H9 (cell line): ENCODE measurements around the gene TNFRSF4. TPM values are rescaled to one million over a fixed set of nuclear protein-coding genes. Genes with fewer than 3 reads are reported as not detected.

ENCODE experiments used
- DNase-seq: peaks from one replicate; pipeline ENCODE4 v3.0.0-alpha.2; 2017
- H2AFZ ChIP-seq: one replicate; pipeline ENCODE4 v1.6.1; 2013; ENCODE audit warnings: mild to moderate bottlenecking, low read length, control low read depth, moderate library complexity
- H2AK5ac ChIP-seq: 2 replicates; pipeline ENCODE4 v1.6.1; 2013; ENCODE audit warnings: low read length, control low read depth, mixed read lengths; ENCODE audit not compliant: insufficient read length
- H2BK120ac ChIP-seq: one replicate; pipeline ENCODE4 v1.6.1; 2013; ENCODE audit warnings: low read depth, mild to moderate bottlenecking, low read length, control low read depth, inconsistent platforms; ENCODE audit not compliant: poor library complexity, severe bottlenecking
- H2BK12ac ChIP-seq: 2 replicates; pipeline ENCODE4 v1.6.1; 2013; ENCODE audit warnings: low read length, control low read depth, mixed read lengths, low read depth; ENCODE audit not compliant: insufficient read length
- H2BK15ac ChIP-seq: 2 replicates; pipeline ENCODE4 v1.6.1; 2013; ENCODE audit warnings: low read depth, low read length, control low read depth
- H2BK20ac ChIP-seq: one replicate; pipeline ENCODE4 v1.6.1; 2013; ENCODE audit warnings: low read depth, mild to moderate bottlenecking, low read length, control low read depth, inconsistent platforms; ENCODE audit not compliant: poor library complexity, severe bottlenecking
- H2BK5ac ChIP-seq: 2 replicates; pipeline ENCODE4 v1.6.1; 2013; ENCODE audit warnings: low read length, control low read depth, mixed read lengths; ENCODE audit not compliant: insufficient read length
- H3K14ac ChIP-seq: 2 replicates; pipeline ENCODE4 v1.6.1; 2013; ENCODE audit warnings: low read length, control low read depth; ENCODE audit not compliant: insufficient read depth
- H3K18ac ChIP-seq: 2 replicates; pipeline ENCODE4 v1.6.1; 2013; ENCODE audit warnings: low read depth, mild to moderate bottlenecking, mixed read lengths, low read length, control low read depth; ENCODE audit not compliant: insufficient read length
- H3K23ac ChIP-seq: 2 replicates; pipeline ENCODE4 v1.6.1; 2013; ENCODE audit warnings: low read length, control low read depth, mixed read lengths, low read depth; ENCODE audit not compliant: insufficient read length
- H3K23me2 ChIP-seq: 2 replicates; pipeline ENCODE4 v1.6.1; 2013; ENCODE audit warnings: low read depth, mild to moderate bottlenecking, mixed read lengths, low read length, control low read depth; ENCODE audit not compliant: insufficient read length, poor library complexity, severe bottlenecking
- H3K27ac ChIP-seq: 2 replicates; pipeline ENCODE4 v1.5.1; 2013; ENCODE audit warnings: low read length, control low read depth, mixed read lengths, low read depth; ENCODE audit not compliant: insufficient read length
- H3K27me3 ChIP-seq: 2 replicates; pipeline ENCODE4 v1.6.1; 2013; ENCODE audit warnings: low read length, control low read depth, inconsistent platforms; ENCODE audit not compliant: insufficient read depth
- H3K4ac ChIP-seq: 2 replicates; pipeline ENCODE4 v1.6.1; 2013; ENCODE audit warnings: low read depth, mild to moderate bottlenecking, control low read depth, inconsistent platforms, low read length, moderate library complexity
- H3K4me1 ChIP-seq: 2 replicates; pipeline ENCODE4 v1.6.1; 2013; ENCODE audit warnings: low read length, control low read depth, inconsistent platforms; ENCODE audit not compliant: insufficient read depth
- H3K4me2 ChIP-seq: 2 replicates; pipeline ENCODE4 v1.6.1; 2013; ENCODE audit warnings: low read length, control low read depth, mixed read lengths; ENCODE audit not compliant: insufficient read length, insufficient read depth
- H3K56ac ChIP-seq: 2 replicates; pipeline ENCODE4 v1.6.1; 2013; ENCODE audit warnings: low read depth, mild to moderate bottlenecking, mixed read lengths, low read length, control low read depth; ENCODE audit not compliant: insufficient read length
- H3K79me1 ChIP-seq: 2 replicates; pipeline ENCODE4 v1.6.1; 2013; ENCODE audit warnings: low read depth, mild to moderate bottlenecking, moderate library complexity, low read length, control low read depth, inconsistent platforms; ENCODE audit not compliant: insufficient read depth, poor library complexity, severe bottlenecking
- H3K79me2 ChIP-seq: 2 replicates; pipeline ENCODE4 v1.6.1; 2013; ENCODE audit warnings: low read length, control low read depth, inconsistent platforms; ENCODE audit not compliant: insufficient read depth
- H3K9ac ChIP-seq: 2 replicates; pipeline ENCODE4 v1.6.1; 2013; ENCODE audit warnings: low read length, control low read depth, mixed read lengths; ENCODE audit not compliant: insufficient read length; ENCODE audit errors: extremely low read depth
- H3K9me3 ChIP-seq: one replicate; pipeline ENCODE4 v1.6.1; 2013; ENCODE audit warnings: low read depth, low read length, inconsistent platforms; ENCODE audit not compliant: control insufficient read depth
- H3T11ph ChIP-seq: one replicate; pipeline ENCODE4 v1.6.1; 2013; ENCODE audit warnings: mild to moderate bottlenecking, low read length, control low read depth, inconsistent platforms
- H4K20me1 ChIP-seq: one replicate; pipeline ENCODE4 v1.6.1; 2013; ENCODE audit not compliant: control insufficient read depth, insufficient read length, insufficient read depth
- H4K5ac ChIP-seq: 2 replicates; pipeline ENCODE4 v1.6.1; 2013; ENCODE audit warnings: low read depth, mild to moderate bottlenecking, mixed read lengths, low read length, control low read depth; ENCODE audit not compliant: insufficient read length
- H4K8ac ChIP-seq: replicated peaks from 2 replicates; pipeline ENCODE4 v1.6.1; 2013; ENCODE audit warnings: low read length, control low read depth, mixed read lengths, low read depth; ENCODE audit not compliant: insufficient read length
- H4K91ac ChIP-seq: 2 replicates; pipeline ENCODE4 v1.6.1; 2013; ENCODE audit warnings: low read depth, mild to moderate bottlenecking, moderate library complexity, mixed read lengths, low read length, control low read depth; ENCODE audit not compliant: insufficient read length
- H3K27ac Mint-ChIP-seq, 3 experiments: 2 replicates in 2 of 3; 3 replicates in 1 of 3; pipeline ENCODE4 v1.8.0; 2020 to 2021; ENCODE audit warnings: mixed read lengths in 3 of 3, mild to moderate bottlenecking in 1 of 3, moderate library complexity in 1 of 3
- H3K27me3 Mint-ChIP-seq: 2 replicates; pipeline ENCODE4 v1.8.0; 2021; ENCODE audit warnings: low read depth, mild to moderate bottlenecking, moderate library complexity, mixed read lengths
- H3K36me3 Mint-ChIP-seq, 3 experiments: 2 replicates in 2 of 3; 3 replicates in 1 of 3; pipeline ENCODE4 v1.8.0; 2020 to 2021; ENCODE audit warnings: low read depth in 3 of 3, mixed read lengths in 3 of 3; ENCODE audit not compliant: insufficient read depth in 1 of 3
- H3K4me1 Mint-ChIP-seq, 2 experiments: 2 replicates each; pipeline ENCODE4 v1.8.0; 2020; ENCODE audit warnings: mixed read lengths in 2 of 2
- H3K4me3 Mint-ChIP-seq, 2 experiments: 2 replicates in 1 of 2; 3 replicates in 1 of 2; pipeline ENCODE4 v1.8.0; 2020 to 2021; ENCODE audit warnings: mild to moderate bottlenecking in 2 of 2, mixed read lengths in 2 of 2, moderate library complexity in 1 of 2
- H3K9me3 Mint-ChIP-seq, 2 experiments: 2 replicates in 1 of 2; 3 replicates in 1 of 2; pipeline ENCODE4 v1.8.0; 2020; ENCODE audit warnings: mild to moderate bottlenecking in 2 of 2, mixed read lengths in 2 of 2, moderate library complexity in 1 of 2
- CTCF ChIP-seq: fragments of 200-600 bp; sonication (generic); conservative IDR thresholded peaks from 3 replicates; pipeline ENCODE4 v1.8.0; 2021; ENCODE audit warnings: antibody characterized with exemption, mild to moderate bottlenecking
- WGBS: extraction: QIAGEN DNeasy Blood & Tissue Kit; methylation state at CpG from one replicate; pipeline ENCODE4 v1.1.7; 2013; ENCODE audit warnings: missing lambda C conversion rate, low lambda C conversion rate, mixed read lengths; ENCODE audit not compliant: insufficient read length; ENCODE audit errors: extremely low coverage; 5-methylcytosine and 5-hydroxymethylcytosine counted together
- total RNA-seq: library from RNA; stranded (reverse); gene quantifications from 2 replicates; pipeline ENCODE4 v1.2.1, GENCODE V29; 2021

TNFRSF4 gene
- total RNA-seq, 1 experiment from 2014 or later, result 0.24 TPM

- H3K27me3 Mint-ChIP-seq, result peaks cover 1% of the 10 kb centered on the region; the same call in 1 of the 2 replicates
- no peak overlapping the region for H2BK5ac ChIP-seq
- no peak for DNase-seq
- H4K5ac ChIP-seq, result no peak overlapping the region
- no peak overlapping the region for H3K14ac ChIP-seq
- WGBS, result no CpG with 5 or more reads among the region's 12 CpGs
- H3K4me3 Mint-ChIP-seq, result no peak overlapping the region
- no peak overlapping the region for H4K91ac ChIP-seq
- H3K9me3 Mint-ChIP-seq, result no peaks in the 10 kb centered on the region; a peak in 2 of 5 replicates
- H3K79me1 ChIP-seq, result no peaks in the 10 kb centered on the region
- H3K27ac Mint-ChIP-seq, result no peak overlapping the region; a peak in 1 of 7 replicates
- H3K9ac ChIP-seq, result no peak overlapping the region
- H2AFZ ChIP-seq, result no peak overlapping the region
- H4K8ac ChIP-seq, result no peak overlapping the region
- H2BK12ac ChIP-seq, result no peak overlapping the region
- H3K27me3 ChIP-seq, result no peaks in the 10 kb centered on the region
- no peak overlapping the region for H2BK20ac ChIP-seq
- H4K20me1 ChIP-seq, result no peaks in the 10 kb centered on the region
- no peak overlapping the region for H3K18ac ChIP-seq
- no peaks in the 10 kb centered on the region for H3K23me2 ChIP-seq
- no peak overlapping the region for H3K4me2 ChIP-seq
- H3K79me2 ChIP-seq, result no peaks in the 10 kb centered on the region
- no peak overlapping the region for H3K56ac ChIP-seq
- no peak overlapping the region for H3T11ph ChIP-seq
- no peak overlapping the region for H2BK120ac ChIP-seq
- H2AK5ac ChIP-seq, result no peak overlapping the region
- H3K9me3 ChIP-seq, result no peaks in the 10 kb centered on the region
- H3K27ac ChIP-seq, result no peak overlapping the region
- peaks cover 12 to 20% of the 10 kb centered on the region in 2 experiments for H3K4me1 Mint-ChIP-seq
- H3K36me3 Mint-ChIP-seq, result peaks cover 16 to 55% (median 50%) of the 10 kb centered on the region in 3 experiments; a peak in 6 of 7 replicates
- no peak for TF ChIP-seq CTCF
- no peak overlapping the region for H3K4ac ChIP-seq
- no peak overlapping the region for H2BK15ac ChIP-seq
- no peak overlapping the region for H3K23ac ChIP-seq
- H3K4me1 ChIP-seq, result no peaks in the 10 kb centered on the region
Observed at GRCh38 chr1:1253314-1253713, 39.4 kb upstream of the TNFRSF4 start.
